ENCODE results near the gene AIG1.
A peak's percentile ranks its signal among the peaks of the same experiment; 100 is the strongest.

AIG1 gene

GRCh38 chr6:143061597-143062385 lies 1.1 kb downstream of the AIG1 start:
- H3K4me1 ChIP-seq (ENCODE audit: insufficient read depth, low read length, severe bottlenecking): peaks cover 16% of the 10 kb centered on the region
- 0 out of 2 replicates have a peak, but pooled peaks cover 8% of the 10 kb centered on the region for H3F3A ChIP-seq (ENCODE audit: insufficient read depth, low read length)
- TF ChIP-seq CTCF (IDR thresholded peaks at IDR 0.05; ENCODE audit: low read length) (no peak), EZH2 (IDR thresholded peaks at IDR 0.05; ENCODE audit: borderline replicate concordance, low read length) (no peak)
- H3K9me3 ChIP-seq (ENCODE audit: low read length): no peaks in the 10 kb centered on the region
- peak overlapping the region; percentile 72 for H3K4me3 ChIP-seq (ENCODE audit: low read depth, low read length, poor library complexity, severe bottlenecking)
- H3K79me2 ChIP-seq (ENCODE audit: insufficient read depth, low read length): no peaks in the 10 kb centered on the region
- no peaks in the 10 kb centered on the region for H3K27me3 ChIP-seq (ENCODE audit: insufficient read depth, low read length)
- peak overlapping the region; percentile 68; the same call in 1 of the 2 replicates for H3K9ac ChIP-seq (ENCODE audit: low read length)
- no peaks in the 10 kb centered on the region for H4K20me1 ChIP-seq (ENCODE audit: insufficient read depth, low read length)
- no peak overlapping the region for H2AFZ ChIP-seq (ENCODE audit: low read length)
- H3K4me2 ChIP-seq (ENCODE audit: low read length): peak overlapping the region; percentile 81; the same call in 1 of the 2 replicates
- no peak overlapping the region for H3K27ac ChIP-seq (ENCODE audit: low read depth, low read length, poor library complexity, severe bottlenecking)
- no peaks in the 10 kb centered on the region for H3K36me3 ChIP-seq (ENCODE audit: insufficient read depth, low read length)
- H3K9me2 ChIP-seq (ENCODE audit: low read depth, low read length): no peaks in the 10 kb centered on the region

- no peaks in the 10 kb centered on the region for H3K79me2 ChIP-seq (ENCODE audit: insufficient read depth, low read length)
- no peak overlapping the region for H3K27ac ChIP-seq (ENCODE audit: low read depth, low read length, poor library complexity, severe bottlenecking)
- no peaks in the 10 kb centered on the region for H3K9me3 ChIP-seq (ENCODE audit: low read length)
- H3K36me3 ChIP-seq (ENCODE audit: insufficient read depth, low read length): no peaks in the 10 kb centered on the region
- no peak overlapping the region for H3K4me2 ChIP-seq (ENCODE audit: low read length)
- H2AFZ ChIP-seq (ENCODE audit: low read length): no peak overlapping the region
- no peak for TF ChIP-seq EZH2 (IDR thresholded peaks at IDR 0.05; ENCODE audit: borderline replicate concordance, low read length)
- no peak for TF ChIP-seq CTCF (IDR thresholded peaks at IDR 0.05; ENCODE audit: low read length)
- H4K20me1 ChIP-seq (ENCODE audit: insufficient read depth, low read length): no peaks in the 10 kb centered on the region
- H3K9ac ChIP-seq (ENCODE audit: low read length): no peak overlapping the region
- H3F3A ChIP-seq (ENCODE audit: insufficient read depth, low read length): 0 out of 2 replicates have a peak, but pooled peaks cover 8% of the 10 kb centered on the region
- H3K27me3 ChIP-seq (ENCODE audit: insufficient read depth, low read length): no peaks in the 10 kb centered on the region
- H3K9me2 ChIP-seq (ENCODE audit: low read depth, low read length): no peaks in the 10 kb centered on the region
- H3K4me1 ChIP-seq (ENCODE audit: insufficient read depth, low read length, severe bottlenecking): peaks cover 16% of the 10 kb centered on the region
- H3K4me3 ChIP-seq (ENCODE audit: low read depth, low read length, poor library complexity, severe bottlenecking): no peak overlapping the region
Measured at GRCh38 chr6:143062551-143062950, 1.9 kb downstream of the AIG1 start.

- Histone ChIP-seq H3K4me1 (ENCODE audit: insufficient read depth, low read length, severe bottlenecking) (peaks cover 16% of the 10 kb centered on the region), H3K9me2 (ENCODE audit: low read depth, low read length) (no peaks in the 10 kb centered on the region), H3K79me2 (ENCODE audit: insufficient read depth, low read length) (no peaks in the 10 kb centered on the region), H3K9me3 (ENCODE audit: low read length) (no peaks in the 10 kb centered on the region), H2AFZ (ENCODE audit: low read length) (no peak overlapping the region), H3K27me3 (ENCODE audit: insufficient read depth, low read length) (no peaks in the 10 kb centered on the region), H3K27ac (ENCODE audit: low read depth, low read length, poor library complexity, severe bottlenecking) (no peak overlapping the region), H4K20me1 (ENCODE audit: insufficient read depth, low read length) (no peaks in the 10 kb centered on the region), H3K9ac (ENCODE audit: low read length) (no peak overlapping the region), H3K4me3 (ENCODE audit: low read depth, low read length, poor library complexity, severe bottlenecking) (no peak overlapping the region), H3F3A (ENCODE audit: insufficient read depth, low read length) (0 out of 2 replicates have a peak, but pooled peaks cover 8% of the 10 kb centered on the region), H3K36me3 (ENCODE audit: insufficient read depth, low read length) (no peaks in the 10 kb centered on the region), H3K4me2 (ENCODE audit: low read length) (no peak overlapping the region)
- TF ChIP-seq EZH2 (IDR thresholded peaks at IDR 0.05; ENCODE audit: borderline replicate concordance, low read length) (no peak), CTCF (IDR thresholded peaks at IDR 0.05; ENCODE audit: low read length) (no peak)
Measured at GRCh38 chr6:143063631-143064030, 2.9 kb downstream of the AIG1 start.

Data from OCI-LY1 (cell line).